Mammary epithelial cell (primary cell): ENCODE results near the gene SDHA.

ENCODE experiments used
- EZH2 ChIP-seq: IDR thresholded peaks from 2 replicates; pipeline ENCODE4 v1.6.1; 2012; ENCODE audit warnings: low read length, inconsistent platforms, borderline replicate concordance
- TF ChIP-seq, protein P1 (sequence below), 2 donors: IDR thresholded peaks in 1 of 2; conservative IDR thresholded peaks in 1 of 2; 2 replicates each; pipeline ENCODE4 v1.5.1; 2011 to 2012; ENCODE audit warnings: inconsistent platforms in 2 of 2, low read length in 2 of 2, mild to moderate bottlenecking in 2 of 2, control low read depth in 1 of 2, low read depth in 1 of 2; ENCODE audit not compliant: insufficient read depth in 1 of 2; ENCODE audit errors: extremely low read depth in 1 of 2

DNA sequence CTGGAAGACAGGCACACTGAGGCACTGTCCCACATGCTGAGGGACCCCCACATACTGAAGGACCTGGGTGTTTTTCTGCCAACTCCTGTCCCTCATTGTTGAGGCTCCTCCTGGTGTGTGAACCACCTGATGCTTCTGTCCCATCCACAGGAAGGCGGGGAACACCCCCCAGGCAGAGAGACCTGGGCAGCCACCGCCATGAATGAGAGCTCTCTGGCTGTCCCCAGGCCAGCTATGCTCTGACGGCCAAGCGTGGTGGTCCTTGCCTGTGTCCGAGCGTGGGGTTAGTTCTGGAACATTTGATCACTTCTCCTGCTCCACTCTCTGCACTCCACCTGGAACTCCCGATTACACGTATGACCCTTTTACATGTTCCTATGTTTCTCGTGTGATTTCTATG lies 38.7 kb upstream of the SDHA start:
- no peak for TF ChIP-seq EZH2
- TF ChIP-seq, protein P1, sequence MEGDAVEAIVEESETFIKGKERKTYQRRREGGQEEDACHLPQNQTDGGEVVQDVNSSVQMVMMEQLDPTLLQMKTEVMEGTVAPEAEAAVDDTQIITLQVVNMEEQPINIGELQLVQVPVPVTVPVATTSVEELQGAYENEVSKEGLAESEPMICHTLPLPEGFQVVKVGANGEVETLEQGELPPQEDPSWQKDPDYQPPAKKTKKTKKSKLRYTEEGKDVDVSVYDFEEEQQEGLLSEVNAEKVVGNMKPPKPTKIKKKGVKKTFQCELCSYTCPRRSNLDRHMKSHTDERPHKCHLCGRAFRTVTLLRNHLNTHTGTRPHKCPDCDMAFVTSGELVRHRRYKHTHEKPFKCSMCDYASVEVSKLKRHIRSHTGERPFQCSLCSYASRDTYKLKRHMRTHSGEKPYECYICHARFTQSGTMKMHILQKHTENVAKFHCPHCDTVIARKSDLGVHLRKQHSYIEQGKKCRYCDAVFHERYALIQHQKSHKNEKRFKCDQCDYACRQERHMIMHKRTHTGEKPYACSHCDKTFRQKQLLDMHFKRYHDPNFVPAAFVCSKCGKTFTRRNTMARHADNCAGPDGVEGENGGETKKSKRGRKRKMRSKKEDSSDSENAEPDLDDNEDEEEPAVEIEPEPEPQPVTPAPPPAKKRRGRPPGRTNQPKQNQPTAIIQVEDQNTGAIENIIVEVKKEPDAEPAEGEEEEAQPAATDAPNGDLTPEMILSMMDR (conservative IDR thresholded peaks at IDR 0.05 in 1 of 2, IDR thresholded peaks at IDR 0.05 in 1 of 2; ENCODE audit: extremely low read depth in 1 of 2, insufficient read depth in 1 of 2, low read depth in 1 of 2, low read length in 2 of 2) = no peak
